ENCODE results near the gene ARMS2.

Gene ARMS2, protein sequence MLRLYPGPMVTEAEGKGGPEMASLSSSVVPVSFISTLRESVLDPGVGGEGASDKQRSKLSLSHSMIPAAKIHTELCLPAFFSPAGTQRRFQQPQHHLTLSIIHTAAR

DNA sequence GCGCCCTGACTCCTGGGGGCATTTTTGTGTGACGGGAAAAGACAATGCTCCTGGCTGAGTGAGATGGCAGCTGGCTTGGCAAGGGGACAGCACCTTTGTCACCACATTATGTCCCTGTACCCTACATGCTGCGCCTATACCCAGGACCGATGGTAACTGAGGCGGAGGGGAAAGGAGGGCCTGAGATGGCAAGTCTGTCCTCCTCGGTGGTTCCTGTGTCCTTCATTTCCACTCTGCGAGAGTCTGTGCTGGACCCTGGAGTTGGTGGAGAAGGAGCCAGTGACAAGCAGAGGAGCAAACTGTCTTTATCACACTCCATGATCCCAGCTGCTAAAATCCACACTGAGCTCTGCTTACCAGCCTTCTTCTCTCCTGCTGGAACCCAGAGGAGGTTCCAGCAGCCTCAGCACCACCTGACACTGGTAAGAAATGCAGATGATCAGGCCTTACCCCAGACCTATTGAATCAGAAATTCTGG is at the start of gene ARMS2:
Gene ARMS2 (plus strand): TSS at position 51 of the 478 bp plus-strand sequence. CDS start 75 bp downstream, at position 126.
- no peak for DNase-seq (ENCODE audit: low spot score)
- no peak for FAIRE-seq

GRCh38 chr10:122407375-122408125 is 46.9 kb upstream of the ARMS2 start:
- DNase-seq (ENCODE audit: low spot score) (no peak), FAIRE-seq (no peak)

DNA sequence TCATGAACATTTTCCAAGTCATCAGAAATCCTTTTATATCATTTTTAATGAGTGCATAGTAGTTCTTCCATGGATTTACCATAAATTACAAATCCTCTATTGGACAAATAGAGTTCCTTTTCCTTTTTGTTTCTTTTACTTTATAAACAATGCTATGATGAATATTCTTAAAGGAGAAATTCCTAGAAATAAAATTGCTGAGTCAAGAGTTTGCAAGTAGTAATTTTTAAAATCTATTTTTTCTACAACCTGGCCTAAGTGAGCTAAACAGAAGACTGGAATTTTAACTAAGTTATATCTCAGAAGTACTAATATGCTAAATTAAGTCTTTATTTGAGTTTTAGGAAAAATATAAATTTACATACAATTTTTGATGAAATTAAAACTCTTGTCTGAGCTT is 41.1 kb upstream of the ARMS2 start:
- DNase-seq (ENCODE audit: low spot score) (no peak), FAIRE-seq (no peak)

GRCh38 chr10:122417667-122418066 is 36.8 kb upstream of the ARMS2 start:
- DNase-seq (ENCODE audit: low spot score), result no peak
- FAIRE-seq, result no peak

GRCh38 chr10:122419016-122419415 is 35.4 kb upstream of the ARMS2 start:
- no peak for FAIRE-seq
- DNase-seq (ENCODE audit: low spot score), result no peak

GRCh38 chr10:122419876-122420623 is 34.4 kb upstream of the ARMS2 start:
- no peak for FAIRE-seq
- DNase-seq (ENCODE audit: low spot score), result no peak

DNA sequence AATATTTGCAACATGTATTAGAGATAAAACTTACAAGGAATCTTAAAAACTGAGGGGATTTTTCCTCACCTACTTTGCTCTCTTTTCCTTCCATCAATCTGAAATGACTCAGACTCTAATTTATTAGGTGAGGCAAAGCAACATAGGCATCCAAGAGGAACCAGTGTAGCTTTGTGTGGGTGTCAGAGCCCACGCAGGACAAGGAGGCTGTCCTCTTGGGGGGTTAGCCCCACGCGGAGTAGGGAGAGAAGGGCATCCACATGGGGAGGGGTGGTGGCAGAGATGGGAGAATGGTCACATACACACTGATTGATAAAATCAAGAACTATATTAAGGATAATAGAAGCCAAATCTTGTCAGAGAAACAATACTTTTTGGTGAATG is 33.8 kb upstream of the ARMS2 start:
- no peak for DNase-seq (ENCODE audit: low spot score)
- peak; percentile 37 for FAIRE-seq

DNA sequence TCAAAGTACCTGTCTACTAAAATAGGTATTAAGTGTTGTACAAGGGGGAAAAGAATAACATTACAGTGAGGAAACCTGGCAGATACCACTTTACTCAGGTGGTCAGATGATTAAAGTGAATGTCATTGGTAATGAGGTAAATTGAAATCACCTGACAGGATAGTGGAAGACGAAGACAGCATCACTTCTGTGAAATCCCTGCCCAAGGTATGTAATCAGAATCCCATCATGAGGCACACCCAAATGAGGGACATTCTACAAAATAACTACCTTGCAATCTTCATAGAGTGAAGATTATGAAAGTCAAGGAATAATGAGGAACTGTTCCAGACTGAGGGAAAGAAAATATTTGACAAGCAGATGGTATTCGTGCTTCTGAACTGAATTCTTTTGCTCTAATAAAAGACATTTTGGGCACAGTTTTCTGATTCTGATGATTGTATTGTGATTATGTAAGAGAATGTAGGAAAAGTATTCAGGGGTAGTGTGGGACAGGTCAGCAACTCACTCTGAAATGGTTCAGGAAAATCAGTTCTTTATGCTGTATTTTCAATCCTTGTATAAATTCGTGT is 33.3 kb upstream of the ARMS2 start:
- DNase-seq (ENCODE audit: low spot score) (no peak), FAIRE-seq (no peak)

DNA sequence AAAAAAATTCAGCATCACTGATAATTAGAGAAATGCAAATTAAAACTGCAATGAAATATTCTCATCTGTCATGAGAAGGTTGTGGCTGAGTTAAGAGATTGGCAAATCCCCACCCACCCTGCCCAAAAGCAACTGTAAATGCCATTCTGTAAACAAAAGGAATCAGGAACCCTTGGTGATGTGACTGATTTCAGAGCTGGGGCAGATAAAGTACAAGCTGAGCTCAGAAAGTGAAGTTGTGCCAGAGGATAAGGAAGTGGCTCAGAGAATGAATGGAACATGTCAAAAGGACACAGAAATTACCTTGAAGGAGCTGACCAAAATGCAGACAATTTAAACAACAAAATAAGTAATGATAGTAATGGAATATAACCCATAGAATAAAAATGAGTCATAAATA is 32.7 kb upstream of the ARMS2 start:
- DNase-seq (ENCODE audit: low spot score), result no peak
- no peak for FAIRE-seq

- no peak for FAIRE-seq
- DNase-seq (ENCODE audit: low spot score), result no peak
Observed at GRCh38 chr10:122422266-122422989, 32.0 kb upstream of the ARMS2 start.

DNA sequence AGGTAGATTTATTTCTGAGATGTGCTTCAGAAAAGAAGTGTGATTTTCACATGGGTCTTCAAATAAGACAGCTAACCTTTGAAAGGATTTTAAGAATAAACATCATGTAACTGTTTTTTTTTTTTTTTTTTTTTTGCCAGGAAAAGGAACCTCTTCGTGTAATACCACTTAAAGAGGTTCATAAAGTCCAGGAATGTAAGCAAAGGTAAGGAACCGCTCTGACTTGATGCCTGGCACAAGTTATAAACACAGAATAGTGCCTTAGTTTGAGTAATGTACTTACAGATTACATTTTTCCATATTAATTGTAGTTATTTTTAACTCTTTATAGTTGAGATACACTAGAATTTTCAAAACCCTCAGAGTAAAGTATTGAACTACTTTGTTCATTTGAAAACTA is 30.4 kb upstream of the ARMS2 start:
- FAIRE-seq (no peak), DNase-seq (ENCODE audit: low spot score) (no peak)

DNA sequence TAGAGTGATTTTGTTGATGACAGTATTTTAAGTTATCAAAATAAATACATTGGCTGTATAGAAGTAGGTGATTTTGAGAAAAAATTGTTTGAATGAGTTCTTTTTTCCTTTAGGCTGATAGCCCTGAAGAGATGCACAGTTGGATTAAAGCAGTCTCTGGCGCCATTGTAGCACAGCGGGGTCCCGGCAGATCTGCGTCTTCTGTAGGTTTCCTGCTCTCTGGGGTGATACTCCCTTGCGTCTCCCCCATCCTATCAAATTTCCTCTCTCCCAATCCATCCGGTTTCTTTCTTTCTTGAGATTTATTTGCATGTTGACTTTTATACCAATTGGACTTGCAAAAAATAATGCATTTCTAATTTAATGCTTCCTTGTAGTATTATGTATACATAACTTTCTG is 27.6 kb upstream of the ARMS2 start:
- no peak for DNase-seq (ENCODE audit: low spot score)
- no peak for FAIRE-seq

DNA sequence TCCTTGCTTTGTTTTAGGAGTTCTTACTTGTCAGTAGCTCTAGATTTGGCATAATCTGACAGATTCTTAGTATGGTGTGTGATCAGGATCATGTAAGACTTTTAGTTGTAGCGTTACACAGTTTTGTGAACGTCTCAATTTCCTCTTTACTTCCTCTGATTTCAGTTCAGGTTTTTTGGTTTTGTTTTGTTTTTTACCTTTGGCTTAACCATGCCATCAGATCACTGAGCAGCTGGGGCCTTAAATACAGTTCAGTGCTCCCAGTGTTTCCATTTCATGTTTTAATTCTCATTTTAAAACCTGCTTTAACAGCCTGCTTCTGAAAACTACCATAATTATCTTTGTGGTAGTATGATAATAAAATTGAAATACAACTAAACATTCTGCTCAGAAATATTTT is 27.2 kb upstream of the ARMS2 start:
- FAIRE-seq, result no peak
- DNase-seq (ENCODE audit: low spot score), result no peak

DNA sequence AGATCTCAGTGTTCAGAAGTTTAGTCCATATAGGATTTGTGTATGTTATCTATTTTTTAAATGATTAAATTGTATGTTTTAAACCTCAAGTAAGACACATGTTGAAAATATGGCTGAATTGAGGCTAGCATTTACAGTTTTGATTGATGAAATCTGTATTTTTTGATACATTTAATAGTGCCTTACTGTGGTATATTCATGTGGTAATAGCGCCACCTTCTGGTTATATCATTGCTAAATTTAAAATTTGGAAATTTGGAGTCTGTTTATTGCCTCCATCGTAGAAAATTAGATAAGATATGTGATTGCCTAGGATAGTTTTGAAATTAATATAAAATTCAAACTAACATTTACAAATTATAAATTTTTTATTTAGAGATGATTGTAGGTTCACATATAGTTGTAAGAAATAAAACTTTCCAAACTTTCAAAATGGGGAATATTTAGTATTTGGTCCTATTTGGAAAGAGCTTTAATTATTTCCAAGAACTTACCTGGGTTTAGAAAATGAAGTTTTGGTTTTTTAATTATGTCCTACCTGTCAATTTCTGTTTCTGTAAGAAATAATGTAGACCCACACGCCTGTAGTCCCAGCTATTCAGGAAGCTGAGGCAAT is 19.1 kb upstream of the ARMS2 start:
- FAIRE-seq (no peak), DNase-seq (ENCODE audit: low spot score) (no peak)

DNA sequence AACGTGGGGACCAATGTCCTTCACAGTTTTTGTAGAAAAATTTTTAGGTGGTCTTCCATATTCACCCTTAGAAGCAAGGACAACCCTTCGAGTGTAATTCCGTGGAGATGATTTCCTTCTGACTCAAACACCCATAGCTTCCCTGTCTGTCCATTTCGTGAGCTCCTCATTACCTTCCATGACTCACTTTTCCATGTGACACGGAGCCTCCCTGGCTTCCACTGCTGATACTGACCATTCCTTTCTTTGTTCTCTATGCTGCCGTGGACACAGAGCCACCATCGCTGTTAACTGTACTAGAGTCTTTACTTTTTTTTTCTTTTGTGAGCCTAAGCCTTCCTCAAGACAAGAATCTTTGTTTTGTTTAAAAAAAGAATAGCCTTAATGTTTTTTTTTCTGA is 12.5 kb upstream of the ARMS2 start:
- no peak for FAIRE-seq
- peak; percentile 60 for DNase-seq (ENCODE audit: low spot score)

GRCh38 chr10:122445469-122445868 is 9.0 kb upstream of the ARMS2 start:
- DNase-seq (ENCODE audit: low spot score) (no peak), FAIRE-seq (no peak)

DNA sequence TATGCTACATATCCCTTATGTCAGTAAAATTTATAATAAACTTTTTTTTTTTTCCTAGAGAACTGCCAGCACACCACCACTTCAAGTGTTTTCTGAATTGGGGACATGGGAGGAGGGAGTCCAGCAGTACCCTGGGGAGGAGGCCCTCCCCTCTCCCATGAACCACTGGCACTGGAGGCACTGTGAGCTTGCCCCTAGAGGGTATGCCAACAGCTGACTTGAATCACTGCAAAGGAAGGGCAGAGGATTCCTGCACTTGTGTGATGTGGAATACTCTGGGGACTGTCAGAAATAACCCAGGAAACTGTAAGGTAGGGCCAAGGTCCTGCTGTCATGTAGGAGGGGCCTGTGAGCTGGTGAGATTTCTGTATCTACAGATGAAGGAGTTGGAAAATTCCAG is 8.5 kb upstream of the ARMS2 start:
- FAIRE-seq (no peak), DNase-seq (ENCODE audit: low spot score) (no peak)

- no peak for DNase-seq (ENCODE audit: low spot score)
Observed at GRCh38 chr10:122446668-122447423, 7.6 kb upstream of the ARMS2 start.

GRCh38 chr10:122448600-122448999 is 5.9 kb upstream of the ARMS2 start:
- DNase-seq (ENCODE audit: low spot score) (no peak), FAIRE-seq (no peak)

More at GRCh38 chr10:122446668-122447423, 7.6 kb upstream of the ARMS2 start:
- FAIRE-seq, result no peak

DNA sequence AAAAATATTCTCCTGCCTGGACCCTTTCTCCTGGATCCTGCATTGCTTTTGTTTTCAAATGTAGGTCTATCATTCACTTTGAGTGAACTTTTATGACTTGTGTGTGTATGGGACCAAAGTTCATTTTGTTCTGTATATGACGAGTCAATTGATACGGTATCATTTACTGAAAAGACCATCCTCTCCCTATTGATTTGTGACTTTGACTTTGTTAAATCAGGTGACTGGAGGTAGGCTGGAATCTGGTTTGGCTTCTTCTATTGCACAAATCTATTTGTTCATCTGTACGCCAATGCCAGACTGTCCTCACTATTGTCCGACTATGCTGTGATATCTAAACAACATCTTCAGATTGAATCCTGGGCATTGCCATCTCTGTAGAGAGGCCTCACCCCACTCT is 5.3 kb upstream of the ARMS2 start:
- DNase-seq (ENCODE audit: low spot score) (no peak), FAIRE-seq (no peak)
